Prostate gland (tissue), 2 donors: ENCODE measurements around the gene RUSF1. TPM values are rescaled to one million over a fixed set of nuclear protein-coding genes. Genes with fewer than 3 reads are reported as not detected.

Source experiments
- DNase-seq: peaks from one replicate; pipeline ENCODE4 v3.0.0-alpha.2; 2019; ENCODE audit warnings: low spot score
- H3K27ac ChIP-seq, 2 donors: fragments of 200-600 bp; sonication (generic); 2 replicates each; pipeline ENCODE4 v1.5.1; 2017 to 2019
- H3K27me3 ChIP-seq: fragments of 200-600 bp; sonication (generic); replicated peaks from 2 replicates; pipeline ENCODE4 v1.5.1; 2019; ENCODE audit not compliant: insufficient read depth
- H3K36me3 ChIP-seq, 2 donors: fragments of 200-600 bp; sonication (generic); 1 replicate in 1 of 2; 2 replicates in 1 of 2; pipeline versions ENCODE4 v1.5.1 to v1.8.1; 2017 to 2019
- H3K4me1 ChIP-seq: fragments of 200-600 bp; sonication (generic); replicated peaks from 2 replicates; pipeline ENCODE4 v1.5.1; 2019
- H3K4me3 ChIP-seq, 2 donors: fragments of 200-600 bp; sonication (generic); 2 replicates each; pipeline ENCODE4 v1.5.1; 2017 to 2019
- H3K9me3 ChIP-seq: fragments of 200-600 bp; sonication (generic); 2 replicates; pipeline ENCODE4 v1.5.1; 2017
- POLR2A ChIP-seq: fragments of 450-650 bp; IDR thresholded peaks from one replicate; pipeline ENCODE4 v1.6.1; 2016; ENCODE audit warnings: antibody characterized with exemption, mild to moderate bottlenecking
- POLR2AphosphoS5 ChIP-seq: sonication (generic); formaldehyde crosslinking; IDR thresholded peaks from one replicate; pipeline ENCODE4 v1.6.1; 2017; ENCODE audit warnings: antibody characterized with exemption
- WGBS: methylation state at CpG from one replicate; pipeline ENCODE4 v1.1.5; 2018; 5-methylcytosine and 5-hydroxymethylcytosine counted together
- intact Hi-C: fragments of 100-400 bp; cut with DNase I; formaldehyde crosslinking; loops from one replicate; pipeline ENCODE4 v1.14.2; 2022
- total RNA-seq, 2 donors: library from RNA; depleted of rRNA; stranded (reverse); fragments of >200 nt; gene quantifications; one replicate each; pipeline ENCODE4 v1.1.0, GENCODE V29; 2016
- TF ChIP-seq, protein P1 (sequence below), 4 experiments: fragments of 200-600 bp in 2 of 4; fragments of 450-650 bp in 2 of 4; sonication (generic) in 2 of 4; IDR thresholded peaks; 1 replicate in 3 of 4; 2 replicates in 1 of 4; pipeline ENCODE4 v1.5.1; 2016 to 2019; ENCODE audit warnings: antibody characterized with exemption in 4 of 4, mild to moderate bottlenecking in 2 of 4, moderate library complexity in 2 of 4

Gene RUSF1
- total RNA-seq, 2 donors from 2014 or later = 142 to 153 TPM

DNA sequence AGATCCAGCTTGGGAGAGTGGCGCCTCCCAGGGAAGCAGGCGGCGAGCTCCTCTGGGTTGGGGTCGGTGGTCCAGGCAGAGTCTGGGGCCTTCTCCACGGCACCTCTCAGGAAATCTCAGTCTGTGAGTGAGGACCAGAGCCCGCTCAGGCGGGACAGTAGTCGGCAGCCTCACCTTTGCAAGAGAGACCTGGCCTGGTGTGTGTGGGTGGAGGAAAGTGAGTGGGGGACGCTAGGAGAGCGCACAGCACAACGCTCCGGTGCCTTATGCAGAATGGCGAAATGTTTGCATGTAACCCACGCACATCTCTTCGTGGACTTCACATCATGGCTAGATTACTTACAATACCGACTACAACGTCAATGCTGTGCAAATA is 21.7 kb upstream of the RUSF1 start:
- no peak overlapping the region for H3K27ac ChIP-seq
- no peaks in the 10 kb centered on the region for H3K4me1 ChIP-seq
- no peak for DNase-seq
- no peaks in the 10 kb centered on the region for H3K27me3 ChIP-seq
- no peaks in the 10 kb centered on the region for H3K36me3 ChIP-seq
- WGBS = 35% methylated on average over 17 of the region's 17 CpGs
- H3K9me3 ChIP-seq = no peaks in the 10 kb centered on the region
- TF ChIP-seq, protein P1, sequence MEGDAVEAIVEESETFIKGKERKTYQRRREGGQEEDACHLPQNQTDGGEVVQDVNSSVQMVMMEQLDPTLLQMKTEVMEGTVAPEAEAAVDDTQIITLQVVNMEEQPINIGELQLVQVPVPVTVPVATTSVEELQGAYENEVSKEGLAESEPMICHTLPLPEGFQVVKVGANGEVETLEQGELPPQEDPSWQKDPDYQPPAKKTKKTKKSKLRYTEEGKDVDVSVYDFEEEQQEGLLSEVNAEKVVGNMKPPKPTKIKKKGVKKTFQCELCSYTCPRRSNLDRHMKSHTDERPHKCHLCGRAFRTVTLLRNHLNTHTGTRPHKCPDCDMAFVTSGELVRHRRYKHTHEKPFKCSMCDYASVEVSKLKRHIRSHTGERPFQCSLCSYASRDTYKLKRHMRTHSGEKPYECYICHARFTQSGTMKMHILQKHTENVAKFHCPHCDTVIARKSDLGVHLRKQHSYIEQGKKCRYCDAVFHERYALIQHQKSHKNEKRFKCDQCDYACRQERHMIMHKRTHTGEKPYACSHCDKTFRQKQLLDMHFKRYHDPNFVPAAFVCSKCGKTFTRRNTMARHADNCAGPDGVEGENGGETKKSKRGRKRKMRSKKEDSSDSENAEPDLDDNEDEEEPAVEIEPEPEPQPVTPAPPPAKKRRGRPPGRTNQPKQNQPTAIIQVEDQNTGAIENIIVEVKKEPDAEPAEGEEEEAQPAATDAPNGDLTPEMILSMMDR (IDR thresholded peaks at IDR 0.05) = no peak
- TF ChIP-seq POLR2A (no peak), POLR2AphosphoS5 (no peak)
- peak overlapping the region; percentile 14 to 31 for H3K4me3 ChIP-seq
- intact Hi-C loops = no loop called here

- Histone ChIP-seq H3K9me3 (no peaks in the 10 kb centered on the region), H3K27ac (no peak overlapping the region), H3K4me1 (no peaks in the 10 kb centered on the region), H3K27me3 (no peaks in the 10 kb centered on the region), H3K4me3 (peak overlapping the region; percentile 14 to 31), H3K36me3 (no peaks in the 10 kb centered on the region)
- intact Hi-C loops = no loop called here
- DNase-seq = no peak
- TF ChIP-seq, protein P1 (IDR thresholded peaks at IDR 0.05) = no peak
- no peak for TF ChIP-seq POLR2AphosphoS5
- TF ChIP-seq POLR2A = no peak
- WGBS = 2% methylated on average over 37 of the region's 52 CpGs
Measured at GRCh38 chr16:31529108-31529936, 21.1 kb upstream of the RUSF1 start.

- WGBS = 37% methylated on average over 11 of the region's 11 CpGs
- Histone ChIP-seq H3K27ac (no peak overlapping the region), H3K9me3 (no peaks in the 10 kb centered on the region)
Measured at GRCh38 chr16:31528523-31529107, 20.4 kb upstream of the RUSF1 start.

GRCh38 chr16:31527734-31528274 is 19.6 kb upstream of the RUSF1 start, which contains the start of gene AHSP:
TSS of gene AHSP (plus strand) at chr16:31527900. CDS start at chr16:31528140, 240 bp downstream.
- intact Hi-C loops = no loop called here
- no peak within 1 kb of the TSS for H3K27ac ChIP-seq
- H3K36me3 ChIP-seq = no peaks in the 10 kb centered on the region
- no peak for DNase-seq
- no peaks in the 10 kb centered on the region for H3K9me3 ChIP-seq
- WGBS = 71% methylated on average over 6 of the region's 6 CpGs
- no peak within 1 kb of the TSS for H3K4me3 ChIP-seq
- TF ChIP-seq, protein P1 (IDR thresholded peaks at IDR 0.05) = no peak
- TF ChIP-seq POLR2A (no peak), POLR2AphosphoS5 (no peak)
- no peaks in the 10 kb centered on the region for H3K27me3 ChIP-seq
- H3K4me1 ChIP-seq = no peaks in the 10 kb centered on the region

More at GRCh38 chr16:31528523-31529107, 20.4 kb upstream of the RUSF1 start:
- H3K4me1 ChIP-seq = no peaks in the 10 kb centered on the region
- H3K27me3 ChIP-seq = no peaks in the 10 kb centered on the region
- intact Hi-C loops = no loop called here
- TF ChIP-seq, protein P1 (IDR thresholded peaks at IDR 0.05) = no peak
- TF ChIP-seq POLR2A (no peak), POLR2AphosphoS5 (no peak)
- DNase-seq = no peak
- no peaks in the 10 kb centered on the region for H3K36me3 ChIP-seq
- H3K4me3 ChIP-seq = no peak overlapping the region
